Coronary artery (tissue), 2 donors: ENCODE results near the gene CRYBA4.

Experiments used
- DNase-seq: peaks from one replicate; pipeline ENCODE4 v3.0.0-alpha.2; 2017; ENCODE audit warnings: low spot score
- H3K27ac ChIP-seq, 2 donors: fragments of 200-600 bp; sonication (generic); one replicate each; pipeline ENCODE4 v1.5.1; 2016 to 2019
- H3K4me3 ChIP-seq: fragments of 200-600 bp; sonication (generic); 2 replicates; pipeline ENCODE4 v1.5.1; 2016; ENCODE audit warnings: mild to moderate bottlenecking, moderate library complexity
- CTCF ChIP-seq: fragments of 200-600 bp; sonication (generic); IDR thresholded peaks from one replicate; pipeline ENCODE4 v1.5.1; 2019; ENCODE audit warnings: antibody characterized with exemption

The CRYBA4 gene

DNA sequence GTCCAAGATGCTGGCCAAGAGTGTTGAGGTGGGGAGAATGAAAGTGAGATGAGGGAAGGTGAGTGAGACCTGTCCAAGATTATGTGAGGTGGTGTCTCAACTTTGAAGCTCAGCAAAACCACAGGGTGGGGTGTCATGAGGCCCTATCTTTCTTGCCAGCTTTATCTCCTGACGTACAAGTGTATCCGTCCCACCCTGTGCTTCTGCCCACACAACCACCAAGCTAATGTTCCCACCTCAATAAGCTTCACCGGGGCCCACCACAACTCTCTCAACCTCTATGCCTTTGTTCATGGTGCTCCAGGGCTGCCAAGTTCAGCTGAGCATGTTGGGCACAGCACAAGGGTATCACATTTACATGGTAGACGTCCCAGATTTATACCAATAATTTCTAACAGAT, 24.7 kb upstream of the CRYBA4 start:
- H3K27ac ChIP-seq: no peak overlapping the region
- no peak for TF ChIP-seq CTCF
- no peak overlapping the region for H3K4me3 ChIP-seq
- DNase-seq: no peak

DNA sequence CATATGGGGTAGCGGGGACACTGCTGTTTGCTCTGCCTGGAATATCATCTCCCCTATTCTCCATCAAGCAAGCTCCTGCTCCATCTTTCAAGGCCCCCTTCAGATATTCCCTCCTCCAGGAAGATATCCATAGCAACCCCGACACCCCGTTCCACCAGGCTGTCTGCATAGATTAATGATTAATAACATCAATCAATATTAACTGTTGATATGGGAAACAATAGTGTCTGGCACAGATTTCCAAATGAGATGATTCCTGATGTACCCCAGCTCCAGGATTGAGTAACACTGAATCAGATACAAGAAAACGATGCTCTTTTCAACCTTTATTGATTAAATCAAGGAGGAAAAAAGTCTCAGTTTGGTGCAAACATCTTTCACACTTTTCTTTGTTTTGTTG, 24.3 kb upstream of the CRYBA4 start:
- TF ChIP-seq CTCF: no peak
- H3K4me3 ChIP-seq: no peak overlapping the region
- H3K27ac ChIP-seq: no peak overlapping the region
- DNase-seq: no peak

DNA sequence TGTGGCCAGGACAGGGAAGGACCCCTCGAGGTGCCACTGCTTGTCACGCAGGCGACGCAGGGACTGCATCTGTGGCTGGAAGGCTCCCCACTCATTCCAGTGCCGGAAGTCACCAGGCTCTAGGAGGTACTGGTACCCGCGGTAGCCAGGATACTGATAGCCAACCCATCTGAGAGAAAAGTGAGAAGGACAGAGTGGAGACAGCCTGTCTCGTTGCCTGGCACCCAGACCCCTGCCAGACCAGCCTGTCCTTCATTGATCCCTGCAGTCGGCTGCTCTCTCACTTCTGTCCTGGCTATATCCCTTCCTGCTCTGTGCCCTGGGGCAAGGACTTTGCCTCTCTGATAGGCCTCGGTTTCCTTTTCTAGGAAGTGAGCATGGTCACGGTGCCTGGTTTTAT, 22.3 kb upstream of the CRYBA4 start:
- TF ChIP-seq CTCF: no peak
- Histone ChIP-seq H3K27ac (no peak overlapping the region), H3K4me3 (no peak overlapping the region)
- DNase-seq: no peak

GRCh38 chr22:26601726-26602125, 20.0 kb upstream of the CRYBA4 start:
- no peak overlapping the region for H3K27ac ChIP-seq
- TF ChIP-seq CTCF: no peak
- no peak for DNase-seq
- no peak overlapping the region for H3K4me3 ChIP-seq

GRCh38 chr22:26602127-26602526, 19.6 kb upstream of the CRYBA4 start:
- TF ChIP-seq CTCF: no peak
- Histone ChIP-seq H3K27ac (no peak overlapping the region), H3K4me3 (no peak overlapping the region)
- DNase-seq: no peak

GRCh38 chr22:26604368-26604767, 17.4 kb upstream of the CRYBA4 start:
- no peak for DNase-seq
- Histone ChIP-seq H3K4me3 (no peak overlapping the region), H3K27ac (no peak overlapping the region)
- TF ChIP-seq CTCF: no peak

- TF ChIP-seq CTCF: no peak
- no peak overlapping the region for H3K27ac ChIP-seq
- DNase-seq: no peak
- no peak overlapping the region for H3K4me3 ChIP-seq
Measured at GRCh38 chr22:26606611-26607010, 15.2 kb upstream of the CRYBA4 start.
